IMR-90 (cell line): ENCODE data around the gene GMPPA. TPM values are rescaled to one million over a fixed set of nuclear protein-coding genes. Genes with fewer than 3 reads are reported as not detected.

Experiments
- ATAC-seq: fragments of 200-7000 bp; cut with Tn5 transposase; 2 replicates; pipeline ENCODE4 v1.9.1; 2020; ENCODE audit warnings: low read depth, mild to moderate bottlenecking, moderate library complexity
- BruUV-seq: library from RNA; stranded (reverse); fragments of 400-500 nt; replicated peaks from 2 replicates; lab custom pipeline; 2021; lab: Mats Ljungman, UMichigan
- CTCF ChIA-PET: fragments of 300-600 bp; formaldehyde crosslinking; extraction: SDS; loops from one replicate; lab custom pipeline; 2021; ENCODE audit warnings: antibody characterized with exemption; lab: Yijun Ruan, JAX
- POLR2A ChIA-PET: fragments of 300-600 bp; sonication (Branson Sonifier 250); formaldehyde crosslinking; loops from one replicate; lab custom pipeline; 2022; ENCODE audit warnings: antibody characterized with exemption; ENCODE audit not compliant: unreplicated experiment; lab: Charles Lee
- DNase-seq: peaks from one replicate; pipeline ENCODE4 v3.0.0; 2013
- H2AFZ ChIP-seq: replicated peaks from 2 replicates; pipeline ENCODE3; 2013; ENCODE audit warnings: low read length, mild to moderate bottlenecking; ENCODE audit not compliant: poor library complexity
- H2AK5ac ChIP-seq: 2 replicates; pipeline ENCODE4 v1.6.1; 2013; ENCODE audit warnings: low read depth, low read length, inconsistent platforms
- H2AK9ac ChIP-seq: replicated peaks from 2 replicates; pipeline ENCODE3; 2013; ENCODE audit warnings: mild to moderate bottlenecking, low read depth, low read length, moderate library complexity; ENCODE audit not compliant: poor library complexity
- H2BK120ac ChIP-seq: 2 replicates; pipeline ENCODE4 v1.6.1; 2013; ENCODE audit warnings: low read depth, low read length, inconsistent platforms
- H2BK15ac ChIP-seq: 3 replicates; pipeline ENCODE4 v1.6.1; 2013; ENCODE audit warnings: low read depth, low read length, inconsistent platforms
- H2BK20ac ChIP-seq: 2 replicates; pipeline ENCODE4 v1.6.1; 2013; ENCODE audit warnings: low read depth, mild to moderate bottlenecking, inconsistent platforms, low read length, moderate library complexity
- H2BK5ac ChIP-seq: 2 replicates; pipeline ENCODE4 v1.6.1; 2013; ENCODE audit warnings: mild to moderate bottlenecking, low read depth, low read length, inconsistent platforms; ENCODE audit not compliant: poor library complexity, severe bottlenecking
- H3K14ac ChIP-seq: replicated peaks from 2 replicates; pipeline ENCODE4 v1.6.1; 2013; ENCODE audit warnings: low read depth, low read length, inconsistent platforms
- H3K18ac ChIP-seq: 2 replicates; pipeline ENCODE4 v1.6.1; 2013; ENCODE audit warnings: low read depth, low read length, control low read depth
- H3K23ac ChIP-seq: 2 replicates; pipeline ENCODE4 v1.6.1; 2013; ENCODE audit warnings: low read depth, low read length, inconsistent platforms
- H3K27ac ChIP-seq: 2 replicates; pipeline ENCODE4 v1.5.1; 2013; ENCODE audit warnings: mild to moderate bottlenecking, control low read depth, low read length; ENCODE audit not compliant: insufficient read depth
- H3K27me3 ChIP-seq: 2 replicates; pipeline ENCODE4 v1.6.1; 2013; ENCODE audit warnings: low read length; ENCODE audit not compliant: control insufficient read depth, insufficient read depth
- H3K36me3 ChIP-seq: 2 replicates; pipeline ENCODE4 v1.6.1; 2013; ENCODE audit warnings: low read length, mixed read lengths; ENCODE audit not compliant: control insufficient read depth, insufficient read depth
- H3K4ac ChIP-seq: 2 replicates; pipeline ENCODE4 v1.6.1; 2013; ENCODE audit warnings: low read depth, low read length, inconsistent platforms
- H3K4me1 ChIP-seq: 2 replicates; pipeline ENCODE4 v1.6.1; 2013; ENCODE audit warnings: low read length, mixed read lengths; ENCODE audit not compliant: control insufficient read depth, insufficient read depth
- H3K4me2 ChIP-seq: 2 replicates; pipeline ENCODE4 v1.6.1; 2013; ENCODE audit warnings: low read depth, mild to moderate bottlenecking, control low read depth, low read length, moderate library complexity
- H3K4me3 ChIP-seq: 2 replicates; pipeline ENCODE4 v1.5.1; 2013; ENCODE audit warnings: low read depth, mild to moderate bottlenecking, control low read depth, low read length, moderate library complexity; ENCODE audit not compliant: insufficient read depth
- H3K56ac ChIP-seq: 2 replicates; pipeline ENCODE4 v1.6.1; 2013; ENCODE audit warnings: low read length, inconsistent platforms; ENCODE audit not compliant: insufficient read depth; ENCODE audit errors: extremely low read depth
- H3K79me1 ChIP-seq, 2 experiments: 2 replicates each; pipeline ENCODE4 v1.6.1; 2013; ENCODE audit warnings: low read length in 2 of 2, inconsistent platforms in 1 of 2, low read depth in 1 of 2
- H3K9ac ChIP-seq: 2 replicates; pipeline ENCODE4 v1.6.1; 2013; ENCODE audit warnings: low read depth, low read length, control low read depth
- H3K9me1 ChIP-seq: 2 replicates; pipeline ENCODE4 v1.6.1; 2013; ENCODE audit warnings: low read length, inconsistent platforms; ENCODE audit not compliant: insufficient read depth
- H3K9me3 ChIP-seq: 2 replicates; pipeline ENCODE4 v1.6.1; 2013; ENCODE audit warnings: low read length; ENCODE audit not compliant: control insufficient read depth, insufficient read depth
- H4K20me1 ChIP-seq: 2 replicates; pipeline ENCODE4 v1.6.1; 2013; ENCODE audit warnings: low read length, inconsistent platforms; ENCODE audit not compliant: insufficient read depth
- H4K5ac ChIP-seq: 2 replicates; pipeline ENCODE4 v1.6.1; 2013; ENCODE audit warnings: mild to moderate bottlenecking, low read depth, low read length, control low read depth
- H4K8ac ChIP-seq, 2 experiments: 2 replicates each; pipeline ENCODE4 v1.6.1; 2013; ENCODE audit warnings: low read depth in 2 of 2, low read length in 2 of 2, control low read depth in 1 of 2, inconsistent platforms in 1 of 2
- H4K91ac ChIP-seq: 2 replicates; pipeline ENCODE4 v1.6.1; 2013; ENCODE audit warnings: low read depth, low read length, inconsistent platforms; ENCODE audit not compliant: insufficient read depth
- BHLHE40 ChIP-seq: fragments of 150-350 bp; IDR thresholded peaks from 2 replicates; pipeline ENCODE4 v1.6.1; 2016; ENCODE audit warnings: mild to moderate bottlenecking, low read depth, low read length
- NFE2L2 ChIP-seq: fragments of 150-350 bp; IDR thresholded peaks from 2 replicates; pipeline ENCODE4 v1.6.1; 2016; ENCODE audit warnings: low read depth, mild to moderate bottlenecking, low read length
- RCOR1 ChIP-seq: IDR thresholded peaks from 2 replicates; pipeline ENCODE4 v1.6.1; 2012; ENCODE audit warnings: mild to moderate bottlenecking, low read length, improper control_type of control experiment; ENCODE audit not compliant: insufficient replicate concordance
- RFX5 ChIP-seq: IDR thresholded peaks from 2 replicates; pipeline ENCODE4 v1.8.0; 2012; ENCODE audit warnings: low read depth, mild to moderate bottlenecking, low read length, moderate library complexity
- WGBS, 2 experiments: methylation state at CpG; one replicate each; pipeline versions ENCODE4 v1.1.5 to v1.1.7; 2013; ENCODE audit warnings: missing lambda C conversion rate in 2 of 2; ENCODE audit not compliant: insufficient read length in 1 of 2; ENCODE audit errors: extremely low coverage in 2 of 2; 5-methylcytosine and 5-hydroxymethylcytosine counted together
- dilution Hi-C: fragments of 300-500 bp; cut with HindIII; formaldehyde crosslinking; loops from one replicate; pipeline ENCODE4 v1.14.3; 2018; ENCODE audit warnings: low sequenced_read_pairs; ENCODE audit not compliant: unreplicated experiment
- in situ Hi-C: fragments of 300-500 bp; cut with MboI; formaldehyde crosslinking; loops from 3 replicates; pipeline ENCODE4 v1.14.3; 2019; ENCODE audit warnings: low sequenced_read_pairs, inconsistent platforms, mixed read lengths
- intact Hi-C: fragments of 100-400 bp; cut with micrococcal nuclease; formaldehyde crosslinking; loops from 2 replicates; pipeline ENCODE4 v1.10.0; 2022
- polyA plus RNA-seq, 3 experiments: library from polyadenylated mRNA; depleted of rRNA; stranded (reverse); fragments of >200 nt; gene quantifications; 2 replicates each; pipeline ENCODE4 v1.2.3, GENCODE V29; 2012; ENCODE audit warnings: low replicate concordance in 1 of 3
- total RNA-seq: library from RNA; depleted of rRNA; stranded (reverse); fragments of >200 nt; gene quantifications from 2 replicates; pipeline ENCODE4 v1.2.3, GENCODE V29; 2012
- TF ChIP-seq, protein P1 (sequence below): fragments of 150-350 bp; IDR thresholded peaks from 2 replicates; pipeline ENCODE4 v1.6.1; 2016; ENCODE audit warnings: low read depth, mild to moderate bottlenecking, low read length, moderate library complexity, borderline replicate concordance

GMPPA gene
- total and polyA plus RNA-seq, 2 of the 4 experiments (the other 2 are of a cell fraction) = 103 to 134 TPM

DNA sequence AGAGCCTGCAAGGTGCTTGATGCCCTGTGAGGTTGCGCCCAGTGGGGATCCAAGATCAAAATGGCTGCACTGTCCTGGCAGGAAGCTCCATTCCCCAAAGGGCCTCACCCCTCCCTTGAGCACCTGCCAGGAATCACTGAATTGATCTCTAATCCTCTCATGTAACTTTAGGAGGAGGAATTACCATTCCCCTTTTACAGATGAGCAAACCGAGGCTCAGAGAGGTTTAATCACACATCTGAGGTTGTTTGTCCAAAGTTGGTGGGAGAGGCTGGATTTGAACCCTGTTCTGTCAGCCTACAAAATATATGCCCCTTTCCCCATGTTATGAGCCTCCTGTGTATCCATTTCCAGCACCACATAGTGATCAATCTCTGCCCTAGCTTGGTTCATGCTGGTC lies 26.1 kb downstream of the GMPPA start:
- H3K14ac ChIP-seq = no peak overlapping the region
- H3K4ac ChIP-seq = no peak overlapping the region
- no peak overlapping the region for H3K9ac ChIP-seq
- in situ Hi-C loops (no loop called here), dilution Hi-C loops (no loop called here), intact Hi-C loops (loop anchor here (5.0 kb wide), 1 partner anchor 68 kb away; no protein-coding TSS in a partner anchor)
- BruUV-seq = no TSS peak
- no peak overlapping the region for H2AK9ac ChIP-seq
- H3K9me1 ChIP-seq = no peaks in the 10 kb centered on the region
- H3K4me2 ChIP-seq = no peak overlapping the region
- no peak overlapping the region for H2AFZ ChIP-seq
- TF ChIP-seq NFE2L2 (no peak), RCOR1 (no peak), RFX5 (no peak), BHLHE40 (no peak)
- TF ChIP-seq, protein P1, sequence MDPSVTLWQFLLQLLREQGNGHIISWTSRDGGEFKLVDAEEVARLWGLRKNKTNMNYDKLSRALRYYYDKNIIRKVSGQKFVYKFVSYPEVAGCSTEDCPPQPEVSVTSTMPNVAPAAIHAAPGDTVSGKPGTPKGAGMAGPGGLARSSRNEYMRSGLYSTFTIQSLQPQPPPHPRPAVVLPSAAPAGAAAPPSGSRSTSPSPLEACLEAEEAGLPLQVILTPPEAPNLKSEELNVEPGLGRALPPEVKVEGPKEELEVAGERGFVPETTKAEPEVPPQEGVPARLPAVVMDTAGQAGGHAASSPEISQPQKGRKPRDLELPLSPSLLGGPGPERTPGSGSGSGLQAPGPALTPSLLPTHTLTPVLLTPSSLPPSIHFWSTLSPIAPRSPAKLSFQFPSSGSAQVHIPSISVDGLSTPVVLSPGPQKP = no peak
- no peak for DNase-seq
- H2BK15ac ChIP-seq = no peak overlapping the region
- no peak overlapping the region for H4K8ac ChIP-seq
- H3K79me1 ChIP-seq = no peaks in the 10 kb centered on the region
- no peaks in the 10 kb centered on the region; the same call in 1 of the 2 replicates for H4K20me1 ChIP-seq
- H2BK5ac ChIP-seq = no peak overlapping the region
- no peak overlapping the region for H2BK20ac ChIP-seq
- no peaks in the 10 kb centered on the region for H3K9me3 ChIP-seq
- WGBS, 2 experiments = no CpG with 5 or more reads among the region's 2 CpGs
- CTCF ChIA-PET = interaction anchor here (2.1 kb wide), 1 partner anchor 122 kb away, joined by 5 read pairs; no protein-coding TSS in a partner anchor
- no peak overlapping the region for H3K18ac ChIP-seq
- peaks cover 44% of the 10 kb centered on the region for H3K27me3 ChIP-seq
- no peak overlapping the region for H2AK5ac ChIP-seq
- POLR2A ChIA-PET = no interaction called here
- no peak for ATAC-seq
- H3K27ac ChIP-seq = no peak overlapping the region
- H2BK120ac ChIP-seq = no peak overlapping the region
- no peak overlapping the region for H3K4me3 ChIP-seq
- no peak overlapping the region for H4K5ac ChIP-seq
- H3K56ac ChIP-seq = no peak overlapping the region
- no peaks in the 10 kb centered on the region for H3K36me3 ChIP-seq
- no peak overlapping the region for H4K91ac ChIP-seq
- no peak overlapping the region for H3K23ac ChIP-seq
- peaks cover 16% of the 10 kb centered on the region for H3K4me1 ChIP-seq
